Endothelial cell of umbilical vein (primary cell): Measurements from ENCODE around the gene ASB1. TPM values are rescaled to one million over a fixed set of nuclear protein-coding genes. Genes with fewer than 3 reads are reported as not detected.

ENCODE experiments used
- BruUV-seq: library from RNA; stranded (reverse); fragments of 400-500 nt; replicated peaks from 2 replicates; lab custom pipeline; 2021; lab: Mats Ljungman, UMichigan
- CTCF ChIA-PET: fragments of 300-600, 350-600 bp; sonication (Branson Sonifier 250); formaldehyde crosslinking; loops from one replicate; lab custom pipeline; 2021; ENCODE audit warnings: antibody characterized with exemption, inconsistent platforms; lab: Charles Lee
- POLR2A ChIA-PET: fragments of 300-600, 350-600 bp; sonication (Branson Sonifier 250); formaldehyde crosslinking; loops from one replicate; lab custom pipeline; 2021; ENCODE audit warnings: antibody characterized with exemption, inconsistent platforms; lab: Charles Lee
- DNase-seq: peaks from one replicate; pipeline ENCODE4 v3.0.0-alpha.2; 2011; ENCODE audit warnings: low read depth, low spot score
- FAIRE-seq: peaks from 2 replicates; lab custom pipeline; 2011; peaks lifted over from hg19 to GRCh38; lab: Jason Lieb, UNC
- H2AFZ ChIP-seq: 2 replicates; pipeline ENCODE4 v1.6.0; 2012; ENCODE audit warnings: low read depth, low read length, control low read depth, inconsistent platforms
- H3K27ac ChIP-seq: 2 replicates; pipeline ENCODE4 v1.5.1; 2011; ENCODE audit warnings: low read depth, mild to moderate bottlenecking, control low read depth, low read length, moderate library complexity; ENCODE audit not compliant: insufficient read depth
- H3K27me3 ChIP-seq, 2 experiments: 2 replicates each; pipeline versions ENCODE4 v1.6.0 to v1.6.1; 2011; ENCODE audit warnings: low read length in 2 of 2, mixed read lengths in 1 of 2; ENCODE audit not compliant: control insufficient read depth in 2 of 2, insufficient read depth in 2 of 2
- H3K36me3 ChIP-seq, 2 experiments: 2 replicates in 1 of 2; 3 replicates in 1 of 2; pipeline ENCODE4 v1.5.1; 2011; ENCODE audit warnings: low read length in 2 of 2, mild to moderate bottlenecking in 1 of 2, moderate library complexity in 1 of 2; ENCODE audit not compliant: control insufficient read depth in 2 of 2, insufficient read depth in 2 of 2; ENCODE audit errors: extremely low read depth in 1 of 2
- H3K4me1 ChIP-seq: 3 replicates; pipeline ENCODE4 v1.5.1; 2011; ENCODE audit warnings: mild to moderate bottlenecking, low read length; ENCODE audit not compliant: control insufficient read depth, insufficient read depth; ENCODE audit errors: extremely low read depth
- H3K4me2 ChIP-seq: 2 replicates; pipeline ENCODE4 v1.6.1; 2011; ENCODE audit warnings: low read length, control low read depth, mixed read lengths; ENCODE audit not compliant: insufficient read depth
- H3K4me3 ChIP-seq, 3 experiments: fragments of 200-600 bp in 1 of 3; sonication (generic), shearing (Covaris generic) in 1 of 3; replicated peaks in 1 of 3; 2 replicates each; pipeline ENCODE4 v1.5.1; 2011 to 2016; ENCODE audit warnings: control low read depth in 3 of 3, low read length in 3 of 3, mild to moderate bottlenecking in 2 of 3, inconsistent platforms in 1 of 3, low read depth in 1 of 3, moderate library complexity in 1 of 3; ENCODE audit not compliant: insufficient read depth in 1 of 3
- H3K79me2 ChIP-seq: 2 replicates; pipeline ENCODE4 v1.6.0; 2012; ENCODE audit warnings: low read length, inconsistent platforms; ENCODE audit not compliant: control insufficient read depth, insufficient read depth
- H3K9ac ChIP-seq: replicated peaks from 2 replicates; pipeline ENCODE3; 2011; ENCODE audit warnings: low read length, control low read depth; ENCODE audit not compliant: insufficient read depth; ENCODE audit errors: extremely low read depth
- H3K9me1 ChIP-seq: replicated peaks from 3 replicates; pipeline ENCODE4 v1.6.0; 2011; ENCODE audit warnings: mild to moderate bottlenecking, low read length; ENCODE audit not compliant: control insufficient read depth, insufficient read depth; ENCODE audit errors: extremely low read depth
- H3K9me3 ChIP-seq: replicated peaks from 2 replicates; pipeline ENCODE4 v1.5.1; 2012; ENCODE audit warnings: low read length, inconsistent platforms; ENCODE audit not compliant: control insufficient read depth, insufficient read depth
- H4K20me1 ChIP-seq: replicated peaks from 2 replicates; pipeline ENCODE3; 2011; ENCODE audit warnings: mild to moderate bottlenecking, low read length; ENCODE audit not compliant: control insufficient read depth, insufficient read depth; ENCODE audit errors: extremely low read depth
- EZH2 ChIP-seq: IDR thresholded peaks from 2 replicates; pipeline ENCODE4 v1.6.1; 2012; ENCODE audit warnings: borderline replicate concordance, low read depth, mild to moderate bottlenecking, moderate library complexity, low read length, inconsistent platforms; ENCODE audit not compliant: severe bottlenecking
- FOS ChIP-seq: IDR thresholded peaks from 2 replicates; pipeline ENCODE4 v1.6.1; 2011; ENCODE audit warnings: mild to moderate bottlenecking, low read length, moderate library complexity, borderline replicate concordance; ENCODE audit not compliant: insufficient read depth
- GATA2 ChIP-seq: IDR thresholded peaks from 2 replicates; pipeline ENCODE4 v1.7.0; 2011; ENCODE audit warnings: low read depth, mild to moderate bottlenecking, moderate library complexity, mixed read lengths, low read length; ENCODE audit not compliant: insufficient read length, insufficient read depth
- JUN ChIP-seq: IDR thresholded peaks from 2 replicates; pipeline ENCODE4 v1.6.1; 2011; ENCODE audit warnings: borderline replicate concordance, low read depth; ENCODE audit not compliant: insufficient read length, insufficient read depth
- MYC ChIP-seq: IDR thresholded peaks from one replicate; pipeline ENCODE4 v1.6.1; 2011; ENCODE audit warnings: mild to moderate bottlenecking, low read depth, low read length
- POLR2A ChIP-seq: IDR thresholded peaks from 2 replicates; pipeline ENCODE4 v1.6.1; 2012; ENCODE audit warnings: low read depth, mild to moderate bottlenecking, control low read depth, low read length
- POLR2AphosphoS5 ChIP-seq: IDR thresholded peaks from 2 replicates; pipeline ENCODE4 v1.6.1; 2012; ENCODE audit warnings: low read depth, mild to moderate bottlenecking, control low read depth, low read length, moderate library complexity; ENCODE audit not compliant: insufficient read depth
- dilution Hi-C: fragments of 300-500 bp; cut with MboI; formaldehyde crosslinking; loops from one replicate; pipeline ENCODE4 v1.15.0; 2019; ENCODE audit warnings: low sequenced_read_pairs; ENCODE audit not compliant: extremely low pct_ligation_motif_present
- intact Hi-C: fragments of 100-400 bp; cut with micrococcal nuclease; formaldehyde crosslinking; loops from one replicate; pipeline ENCODE4 v1.10.0; 2022
- polyA plus RNA-seq, 4 experiments: library from polyadenylated mRNA; depleted of rRNA in 3 of 4; stranded (reverse) in 3 of 4; unstranded in 1 of 4; fragments of >200 nt; gene quantifications; 2 replicates each; pipeline versions ENCODE4 v1.2.1 to v1.2.3, GENCODE V29; 2011 to 2012; ENCODE audit warnings: missing spikeins in 1 of 4
- total RNA-seq: library from RNA; stranded (reverse); gene quantifications from 2 replicates; pipeline ENCODE4 v1.2.3, GENCODE V29; 2021
- TF ChIP-seq, protein P1 (sequence below), 2 donors: IDR thresholded peaks; 1 replicate in 1 of 2; 2 replicates in 1 of 2; pipeline ENCODE4 v1.5.1; 2011; ENCODE audit warnings: low read length in 2 of 2, mild to moderate bottlenecking in 2 of 2, moderate library complexity in 2 of 2, control low read depth in 1 of 2, inconsistent platforms in 1 of 2, low read depth in 1 of 2; ENCODE audit not compliant: insufficient read depth in 1 of 2; ENCODE audit errors: extremely low read depth in 1 of 2
- TF ChIP-seq, protein P2 (sequence below): IDR thresholded peaks from 2 replicates; pipeline ENCODE4 v1.6.1; 2011; ENCODE audit not compliant: insufficient read depth, insufficient read length

Gene ASB1
- total and polyA plus RNA-seq, 2 donors (not counting 3 experiments of a cell fraction or from before 2014, with no cell fraction given), result 12.3 to 16.2 TPM

DNA sequence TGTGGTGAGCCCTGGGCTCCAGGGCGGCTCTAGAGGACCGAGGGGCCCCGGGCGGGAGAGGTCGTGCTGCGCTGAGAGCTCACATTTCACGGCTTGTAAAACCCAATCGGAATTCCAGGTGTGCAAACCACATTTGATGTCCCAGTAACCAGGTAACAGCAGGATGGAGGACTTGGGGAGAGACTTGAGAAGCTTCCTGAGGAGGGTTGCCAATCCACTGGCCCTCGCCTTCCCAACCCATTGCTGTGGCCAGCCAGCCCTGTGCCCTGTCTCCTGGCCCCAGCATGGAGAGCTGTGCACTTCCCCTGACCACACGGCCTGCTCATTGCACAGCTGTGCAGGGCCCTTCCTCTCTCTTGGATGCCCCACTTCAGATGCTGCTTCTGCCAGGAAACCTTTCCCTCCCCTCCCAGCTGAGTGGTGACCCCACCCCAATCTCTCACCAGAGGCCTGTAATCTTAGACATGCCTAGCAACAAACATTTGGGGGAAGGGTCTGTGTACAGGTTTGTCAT lies 39.6 kb downstream of the ASB1 start:
- Histone ChIP-seq H3K9ac (no peak overlapping the region), H3K4me1 (no peaks in the 10 kb centered on the region), H3K9me3 (no peaks in the 10 kb centered on the region), H3K4me3 (no peak overlapping the region), H3K79me2 (no peaks in the 10 kb centered on the region), H3K36me3 (no peaks in the 10 kb centered on the region), H3K4me2 (no peak overlapping the region), H4K20me1 (no peaks in the 10 kb centered on the region), H3K9me1 (no peaks in the 10 kb centered on the region), H3K27ac (no peak overlapping the region), H2AFZ (no peak overlapping the region), H3K27me3 (no peaks in the 10 kb centered on the region)
- DNase-seq, result no peak
- TF ChIP-seq FOS (no peak), JUN (no peak), POLR2AphosphoS5 (no peak), MYC (no peak), POLR2A (no peak), GATA2 (no peak), EZH2 (no peak)
- TF ChIP-seq, protein P1, sequence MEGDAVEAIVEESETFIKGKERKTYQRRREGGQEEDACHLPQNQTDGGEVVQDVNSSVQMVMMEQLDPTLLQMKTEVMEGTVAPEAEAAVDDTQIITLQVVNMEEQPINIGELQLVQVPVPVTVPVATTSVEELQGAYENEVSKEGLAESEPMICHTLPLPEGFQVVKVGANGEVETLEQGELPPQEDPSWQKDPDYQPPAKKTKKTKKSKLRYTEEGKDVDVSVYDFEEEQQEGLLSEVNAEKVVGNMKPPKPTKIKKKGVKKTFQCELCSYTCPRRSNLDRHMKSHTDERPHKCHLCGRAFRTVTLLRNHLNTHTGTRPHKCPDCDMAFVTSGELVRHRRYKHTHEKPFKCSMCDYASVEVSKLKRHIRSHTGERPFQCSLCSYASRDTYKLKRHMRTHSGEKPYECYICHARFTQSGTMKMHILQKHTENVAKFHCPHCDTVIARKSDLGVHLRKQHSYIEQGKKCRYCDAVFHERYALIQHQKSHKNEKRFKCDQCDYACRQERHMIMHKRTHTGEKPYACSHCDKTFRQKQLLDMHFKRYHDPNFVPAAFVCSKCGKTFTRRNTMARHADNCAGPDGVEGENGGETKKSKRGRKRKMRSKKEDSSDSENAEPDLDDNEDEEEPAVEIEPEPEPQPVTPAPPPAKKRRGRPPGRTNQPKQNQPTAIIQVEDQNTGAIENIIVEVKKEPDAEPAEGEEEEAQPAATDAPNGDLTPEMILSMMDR (IDR thresholded peaks at IDR 0.05; ENCODE audit: extremely low read depth in 1 of 2, insufficient read depth in 1 of 2, low read depth in 1 of 2, low read length in 2 of 2), result no peak
- TF ChIP-seq, protein P2, sequence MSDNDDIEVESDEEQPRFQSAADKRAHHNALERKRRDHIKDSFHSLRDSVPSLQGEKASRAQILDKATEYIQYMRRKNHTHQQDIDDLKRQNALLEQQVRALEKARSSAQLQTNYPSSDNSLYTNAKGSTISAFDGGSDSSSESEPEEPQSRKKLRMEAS, result no peak
- intact Hi-C loops (no loop called here), dilution Hi-C loops (loop anchor here (25.0 kb wide), 1 partner anchor 104 kb away; no protein-coding TSS in a partner anchor)
- no TSS peak for BruUV-seq
- no peak for FAIRE-seq
- ChIA-PET POLR2A (no interaction called here), CTCF (interaction anchor here (0.6 to 5.1 kb wide), 6 partner anchors 8 to 543 kb away, joined by 3 to 82 read pairs (median 4); no protein-coding TSS in a partner anchor)
